Renal cortical epithelial cell (primary cell): Measurements from ENCODE around the gene SHISA9. TPM values are rescaled to one million over a fixed set of nuclear protein-coding genes. Genes with fewer than 3 reads are reported as not detected.
"Not testable (repeated sequence)": the region's sequence is repeated elsewhere in the genome, so short reads cannot be mapped to it uniquely, and the experiment has no call there.

ENCODE experiments used
- DNase-seq: peaks from one replicate; pipeline ENCODE4 v3.0.0-alpha.2; 2011; ENCODE audit warnings: low read depth
- total RNA-seq: library from RNA; depleted of rRNA; stranded (reverse); fragments of >200 nt; gene quantifications from 2 replicates; pipeline ENCODE4 v1.2.3, GENCODE V29; 2014

SHISA9 gene
- 21.2 and 21.3 TPM in 2 replicates for total RNA-seq

DNA sequence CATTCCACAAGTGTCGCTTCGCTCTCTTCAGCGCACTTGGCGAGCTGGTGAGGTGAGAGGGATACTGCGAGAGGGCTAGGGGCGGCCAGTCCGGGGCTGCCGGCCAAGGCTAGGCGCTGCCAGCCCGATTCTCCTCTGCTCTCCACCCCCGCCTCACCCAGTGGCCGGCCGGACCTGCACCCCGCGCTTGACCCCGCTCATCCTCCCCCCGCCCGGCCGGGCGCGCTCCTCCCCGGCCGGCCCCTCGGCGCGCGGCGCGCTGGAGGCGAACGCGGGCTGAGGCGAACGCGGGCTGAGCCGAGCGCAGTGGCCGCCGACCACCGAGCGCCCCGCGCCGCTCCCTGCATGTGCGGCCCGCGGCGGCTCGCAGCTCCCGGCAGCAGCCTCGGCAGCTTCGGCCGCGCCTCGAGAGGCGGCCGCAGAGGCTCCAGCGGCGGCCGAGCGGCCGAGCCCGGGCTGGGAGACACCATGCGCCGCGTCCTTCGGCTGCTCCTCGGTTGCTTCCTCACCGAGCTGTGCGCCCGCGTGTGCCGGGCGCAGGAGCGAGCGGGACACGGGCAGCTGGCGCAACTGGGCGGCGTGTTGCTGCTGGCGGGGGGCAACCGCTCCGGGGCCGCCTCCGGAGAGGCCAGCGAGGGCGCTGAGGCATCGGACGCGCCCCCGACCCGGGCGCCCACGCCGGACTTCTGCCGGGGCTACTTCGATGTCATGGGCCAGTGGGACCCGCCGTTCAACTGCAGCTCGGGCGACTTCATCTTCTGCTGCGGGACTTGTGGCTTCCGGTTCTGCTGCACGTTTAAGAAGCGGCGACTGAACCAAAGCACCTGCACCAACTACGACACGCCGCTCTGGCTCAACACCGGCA is at the start of gene SHISA9:
TSS of gene SHISA9 (plus strand) at position 2 of the 865 bp plus-strand sequence.
- DNase-seq, result no peak

DNA sequence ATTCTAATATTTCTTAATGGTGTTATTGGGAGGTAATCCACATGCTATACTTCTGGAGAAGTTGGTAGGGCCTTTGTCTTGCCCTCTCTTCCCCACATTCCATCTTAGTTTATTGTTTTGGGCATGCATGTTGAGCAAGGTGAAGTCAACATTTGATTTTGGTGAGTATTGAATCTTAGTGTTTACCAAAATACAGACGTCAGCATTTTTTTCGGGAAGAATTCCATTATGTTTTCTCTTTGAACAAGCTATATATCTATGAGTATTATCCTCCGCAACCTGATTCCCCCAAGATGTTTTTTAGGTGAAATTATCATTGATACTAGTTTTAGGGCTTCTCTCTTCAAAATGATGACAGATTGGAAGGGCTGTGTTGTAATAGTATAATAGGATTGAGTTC is 47.4 kb upstream of the SHISA9 start:
- DNase-seq, result no peak

- DNase-seq, result not testable (repeated sequence)
Measured at GRCh38 chr16:12857435-12857834, 44.0 kb upstream of the SHISA9 start.

GRCh38 chr16:12862327-12862726 is 39.1 kb upstream of the SHISA9 start:
- DNase-seq, result no peak

DNA sequence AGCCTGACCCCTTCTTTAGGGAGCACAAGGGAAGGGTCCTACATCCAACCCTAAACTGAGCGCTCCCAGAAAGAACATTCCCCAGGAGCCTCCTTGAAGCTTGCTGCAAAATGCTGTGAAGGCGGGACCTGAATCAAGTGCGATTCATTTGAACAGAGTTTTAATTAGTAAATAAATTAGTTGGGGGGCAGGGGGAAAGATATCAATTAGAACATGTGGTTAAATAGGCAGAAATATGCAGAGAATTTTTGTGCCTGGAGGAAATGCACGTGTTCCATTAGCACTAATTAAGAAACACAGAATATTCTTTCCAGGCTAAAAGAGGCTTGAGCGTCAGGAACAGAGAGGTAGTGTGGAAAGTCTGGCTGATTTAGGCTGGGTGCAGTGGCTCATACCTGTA is 38.5 kb upstream of the SHISA9 start:
- DNase-seq, result no peak

GRCh38 chr16:12866981-12867551 is 34.3 kb upstream of the SHISA9 start:
- no peak for DNase-seq

DNA sequence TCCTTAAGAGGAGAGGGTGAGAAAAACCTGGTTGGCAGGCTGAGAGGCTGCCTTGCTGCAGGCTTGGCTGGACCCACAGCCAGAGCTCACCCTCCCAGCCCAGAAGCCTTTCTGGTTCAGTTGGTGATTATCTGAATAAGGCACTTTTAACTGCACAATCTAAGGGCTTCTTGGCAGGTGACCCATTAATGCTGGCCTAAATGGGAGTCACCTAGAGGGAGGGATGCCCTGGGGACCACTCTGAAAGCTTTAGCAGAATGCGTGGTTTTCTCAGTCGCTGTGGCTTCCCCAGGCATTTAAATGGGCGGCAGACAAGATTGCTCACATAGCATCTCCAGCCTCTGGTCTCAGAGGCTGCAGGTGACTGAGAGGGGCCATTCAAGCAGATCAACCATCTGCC is 33.2 kb upstream of the SHISA9 start:
- DNase-seq, result no peak

- DNase-seq, result no peak
Measured at GRCh38 chr16:12868788-12869187, 32.6 kb upstream of the SHISA9 start.

GRCh38 chr16:12869698-12870427 is 31.5 kb upstream of the SHISA9 start:
- DNase-seq, result peak; percentile 34

DNA sequence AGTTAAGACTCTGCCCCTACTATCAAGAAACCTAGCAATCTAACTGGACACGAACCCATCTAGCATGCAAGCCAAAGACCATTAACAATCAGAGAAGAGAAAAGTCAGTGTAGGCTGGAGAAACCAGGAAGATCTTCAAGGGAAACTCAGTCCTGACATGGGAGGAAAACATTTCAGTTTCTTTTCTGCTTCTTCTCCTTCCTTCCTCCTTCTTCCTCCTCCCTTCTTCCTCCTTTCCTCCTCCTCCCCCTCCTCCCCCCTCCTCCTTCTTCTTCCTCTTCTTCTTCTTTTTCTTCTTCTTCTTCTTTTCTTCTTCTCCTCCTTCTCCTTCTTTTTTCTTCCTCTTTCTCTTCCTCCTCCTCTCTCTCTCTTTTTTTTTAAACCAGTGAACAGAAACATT is 29.6 kb upstream of the SHISA9 start:
- DNase-seq, result no peak

- DNase-seq, result peak; percentile 61
Measured at GRCh38 chr16:12874186-12874585, 27.2 kb upstream of the SHISA9 start.

GRCh38 chr16:12876778-12877177 is 24.6 kb upstream of the SHISA9 start:
- no peak for DNase-seq

DNA sequence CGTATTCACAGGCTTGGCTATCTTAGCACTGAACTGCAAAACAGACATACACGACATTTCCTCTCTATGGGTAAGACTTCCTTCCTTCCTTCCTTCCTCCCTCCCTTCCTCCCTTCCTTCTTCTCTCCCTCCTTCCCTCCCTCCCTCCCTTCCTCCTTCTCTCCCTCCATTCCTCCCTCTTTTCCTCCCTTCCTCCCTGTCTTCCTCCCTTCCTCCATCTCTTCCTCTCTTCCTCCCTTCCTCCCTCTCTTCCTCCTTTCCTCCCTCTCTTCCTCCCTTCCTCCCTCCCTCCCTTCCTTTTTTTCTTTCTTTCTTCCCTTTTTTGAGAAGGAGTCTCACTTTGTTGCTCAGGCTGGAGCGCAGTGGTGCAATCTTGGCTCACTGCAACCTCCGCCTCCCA is 22.4 kb upstream of the SHISA9 start:
- no peak for DNase-seq

GRCh38 chr16:12879812-12880211 is 21.6 kb upstream of the SHISA9 start:
- DNase-seq, result no peak

GRCh38 chr16:12881182-12881581 is 20.2 kb upstream of the SHISA9 start:
- DNase-seq, result peak; percentile 27

DNA sequence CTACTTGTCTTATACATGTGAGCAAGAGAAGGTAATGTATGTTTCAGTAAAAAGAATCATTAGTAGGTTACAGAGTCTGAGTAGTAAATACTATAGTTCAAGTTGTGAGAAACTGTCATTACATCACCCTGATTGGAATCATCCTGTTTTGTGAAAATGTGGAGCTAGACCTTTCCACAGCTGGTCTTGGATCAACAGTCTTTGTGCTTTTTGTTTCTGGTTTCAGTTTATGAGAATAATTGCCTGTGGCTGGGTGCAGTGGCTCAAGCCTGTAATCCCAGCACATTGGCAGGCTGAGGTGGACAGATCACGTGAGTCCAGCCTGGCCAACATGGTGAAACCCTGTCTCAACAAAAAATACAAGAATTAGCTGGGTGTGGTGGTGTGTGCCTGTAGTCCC is 19.7 kb upstream of the SHISA9 start:
- DNase-seq, result no peak

DNA sequence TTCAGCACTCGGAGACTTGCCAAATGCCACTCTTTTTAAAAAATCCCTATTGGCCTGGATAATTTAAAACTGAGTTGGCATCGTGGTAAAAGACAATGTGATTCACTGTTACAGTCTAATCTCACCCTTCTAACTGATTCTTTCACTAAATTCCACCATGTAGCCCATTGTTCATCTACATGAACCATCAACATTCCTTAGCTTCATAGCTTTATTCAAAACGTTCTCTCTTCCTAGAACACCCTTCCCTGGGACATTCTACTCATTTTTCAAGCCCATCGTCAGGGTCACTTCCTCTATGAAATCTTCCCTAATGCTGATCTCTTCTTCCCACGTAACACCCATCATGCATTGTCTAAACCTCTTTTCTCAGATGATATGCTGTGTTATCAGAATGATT is 15.7 kb upstream of the SHISA9 start:
- no peak for DNase-seq

DNA sequence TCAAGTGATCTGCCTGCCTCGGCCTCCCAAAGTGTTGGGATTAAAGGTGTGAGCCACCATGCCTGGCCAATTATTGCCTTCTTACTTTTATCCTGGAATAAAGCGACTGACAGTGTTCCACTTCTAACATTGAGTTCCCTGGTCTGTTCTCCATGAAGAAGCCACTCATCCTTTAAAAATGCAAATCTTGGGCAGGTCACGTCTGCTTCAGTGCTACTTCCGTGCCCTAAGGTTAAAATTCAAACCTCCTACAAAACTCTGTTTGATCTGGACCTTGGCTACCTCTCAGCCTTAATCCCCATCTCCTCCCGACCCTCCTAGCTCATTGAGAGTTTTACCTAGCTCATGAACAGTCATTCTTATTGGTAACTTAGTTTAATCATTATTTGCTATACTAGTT is 9.6 kb upstream of the SHISA9 start:
- peak; percentile 65 for DNase-seq

DNA sequence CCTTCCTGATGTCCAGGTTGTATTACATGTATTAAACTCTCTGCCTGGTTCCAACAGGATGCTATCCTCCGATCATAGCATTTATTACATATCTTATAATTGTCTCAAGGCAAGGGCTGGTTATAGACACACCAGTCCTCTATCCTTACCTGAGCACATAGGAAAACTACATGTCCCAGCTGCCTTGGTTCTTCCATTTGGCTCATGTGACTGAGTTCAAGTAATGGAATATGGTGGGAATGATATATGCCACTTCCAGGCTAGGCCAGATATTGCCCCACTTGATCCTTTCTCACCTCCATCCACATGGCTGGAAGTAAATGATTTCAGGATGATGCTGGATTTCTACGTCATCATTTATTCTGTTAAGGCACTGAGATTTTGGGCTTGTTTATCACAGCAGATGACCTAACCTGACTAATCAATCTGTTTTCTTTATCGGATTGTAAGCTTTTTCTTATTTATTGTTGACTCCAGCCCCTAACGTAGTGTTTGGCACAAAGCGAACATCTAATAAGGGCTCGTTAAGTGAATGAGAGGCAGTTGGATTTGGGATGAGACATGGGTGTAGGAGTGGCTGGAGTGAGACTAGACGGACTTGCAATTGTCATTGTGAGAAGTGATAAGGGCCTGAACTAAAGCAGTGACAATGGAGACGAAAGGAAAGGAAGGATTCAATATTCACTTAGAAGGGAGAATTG is 8.2 kb upstream of the SHISA9 start:
- no peak for DNase-seq

DNA sequence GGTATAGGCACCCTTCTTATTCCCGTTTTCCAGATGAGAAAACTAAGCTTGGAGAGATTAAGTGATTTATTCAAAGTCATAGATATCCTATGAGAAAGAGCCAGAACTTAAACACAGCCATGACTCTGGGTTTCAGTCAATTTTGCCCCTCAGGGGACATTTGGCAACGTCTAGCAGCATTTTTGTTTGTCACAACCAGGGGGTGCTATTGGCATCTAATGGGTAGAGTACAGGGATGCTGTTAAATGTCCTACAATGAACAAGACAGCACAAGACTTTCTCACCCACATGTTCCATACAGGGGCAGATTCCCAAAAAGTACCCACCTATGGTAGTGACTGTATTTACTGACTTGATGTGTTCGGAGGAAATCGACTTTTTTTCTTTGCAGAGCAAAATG is 4.8 kb upstream of the SHISA9 start:
- DNase-seq, result peak; percentile 69

DNA sequence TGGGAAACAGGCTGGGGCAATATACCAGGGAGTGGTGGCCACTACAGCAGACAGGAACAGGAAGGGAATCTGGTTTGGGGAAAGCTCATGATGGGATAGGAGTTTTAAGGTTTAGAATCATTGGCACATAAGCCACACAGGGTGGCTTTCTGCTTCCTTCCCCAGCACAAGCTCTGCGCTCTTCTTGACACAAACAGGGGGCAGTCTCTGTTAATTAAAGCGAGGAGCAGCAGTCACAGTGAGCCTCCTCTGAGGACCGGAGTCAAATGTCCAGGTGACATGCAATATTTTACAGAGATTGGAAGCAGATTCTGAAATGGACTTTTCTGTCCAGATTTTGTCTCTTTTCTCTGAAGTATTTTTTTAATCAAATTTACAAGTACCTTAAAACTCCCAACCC is 2.8 kb upstream of the SHISA9 start:
- no peak for DNase-seq

- DNase-seq, result no peak
Measured at GRCh38 chr16:12899529-12900143, 1.8 kb upstream of the SHISA9 start.
